Renal cortex interstitium (tissue), 11 donors: ENCODE measurements around the gene RALGDS. TPM values are rescaled to one million over a fixed set of nuclear protein-coding genes. Genes with fewer than 3 reads are reported as not detected.

Source experiments
- DNase-seq, 11 donors: peaks; one replicate each; pipeline ENCODE4 v3.0.0-alpha.2; 2013; ENCODE audit warnings: low read depth in 9 of 11, low spot score in 4 of 11; ENCODE audit errors: extremely low read depth in 1 of 11
- polyA plus RNA-seq, 3 donors: library from polyadenylated mRNA; unstranded; fragments of 120-200 nt; gene quantifications; one replicate each; pipeline ENCODE4 v1.2.1, GENCODE V29; 2013; ENCODE audit not compliant: insufficient read length in 3 of 3

Gene RALGDS
- polyA plus RNA-seq, 3 donors = 30.6 to 44.4 (median 40.2) TPM

DNA sequence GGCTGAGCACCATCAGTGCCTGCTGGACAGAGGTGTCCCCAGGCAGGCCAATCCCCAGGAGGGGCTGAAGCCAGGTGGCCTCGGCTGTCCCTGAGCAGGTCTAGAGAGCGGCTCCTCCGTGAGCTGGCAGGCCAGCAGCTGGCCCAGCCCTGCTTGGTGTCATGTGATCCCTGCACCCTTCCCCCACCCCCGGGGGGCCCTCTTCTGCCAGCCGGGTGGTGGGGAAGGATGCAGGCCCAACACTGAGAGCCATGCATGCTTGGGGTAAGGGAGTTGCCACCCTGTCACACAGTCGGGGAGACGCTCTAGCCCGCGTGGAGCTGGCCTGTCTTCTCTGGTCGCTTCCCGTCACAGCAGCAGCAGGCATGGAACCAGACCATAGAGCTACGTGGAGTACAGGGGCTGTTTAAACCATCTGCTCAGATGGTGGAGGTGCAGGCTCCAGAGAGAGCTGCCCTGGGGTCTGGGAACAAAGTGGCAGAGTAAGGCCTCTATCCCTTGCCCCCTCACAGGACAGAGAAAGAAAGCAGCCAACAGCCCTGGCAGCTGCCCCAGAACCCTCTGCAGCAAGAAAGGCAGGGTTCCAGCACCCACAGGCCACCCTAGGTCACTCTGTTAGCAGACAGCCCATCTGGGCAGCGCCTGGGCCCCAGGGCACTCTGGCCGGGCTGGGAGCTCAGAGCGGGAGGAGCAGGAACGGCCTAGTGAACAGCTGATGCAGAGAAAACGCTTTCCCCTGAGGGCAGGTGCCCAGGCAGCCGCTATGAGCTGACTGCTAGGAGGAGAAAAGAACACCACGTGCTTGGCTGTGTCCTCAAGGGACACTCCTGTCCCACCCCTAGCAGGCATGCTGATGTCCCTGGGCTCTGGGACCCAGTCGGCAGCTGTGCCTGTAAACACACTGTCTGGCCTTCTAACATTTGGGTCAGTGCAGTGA lies 6.8 kb downstream of the RALGDS start:
- no peak for DNase-seq

DNA sequence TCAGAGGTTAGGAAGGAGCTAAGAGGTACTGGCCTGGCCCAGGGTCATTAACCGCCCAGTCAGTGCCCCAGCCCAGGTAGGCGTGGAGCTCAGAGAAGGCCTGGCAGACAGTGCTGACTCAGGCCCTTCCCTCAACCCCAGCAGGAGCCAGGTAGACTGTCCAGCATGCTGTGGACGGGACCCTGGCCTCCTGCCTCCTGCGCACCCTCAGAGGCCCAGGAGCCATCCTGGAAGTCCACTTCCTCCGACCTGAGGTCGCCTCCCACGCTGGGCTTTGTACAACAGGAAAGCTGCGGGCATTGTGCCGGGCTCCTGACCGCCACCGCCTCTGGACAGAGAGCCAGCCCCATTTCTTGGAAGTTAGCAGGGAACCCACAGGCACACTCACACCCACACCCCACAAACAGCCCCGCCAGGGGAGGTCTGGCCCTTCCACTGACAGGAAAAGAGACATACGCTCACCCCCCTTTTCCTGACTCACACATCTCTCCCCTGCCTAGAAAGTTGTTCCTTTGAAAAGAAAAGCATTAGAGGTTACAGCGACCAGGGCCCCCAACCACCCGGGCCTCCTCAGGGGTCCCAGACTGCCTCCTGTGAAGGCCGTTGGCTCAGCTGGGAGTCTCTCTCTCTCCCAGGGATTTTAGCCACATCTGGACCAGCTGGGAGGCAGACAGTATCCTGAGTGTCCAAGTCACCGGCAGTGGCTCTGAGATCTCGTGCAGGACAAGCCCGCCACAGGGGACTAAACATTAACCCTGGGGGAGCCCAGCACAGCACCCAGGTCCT lies 7.7 kb downstream of the RALGDS start:
- no peak for DNase-seq

- DNase-seq = no peak
Observed at GRCh38 chr9:133112663-133113026, 8.4 kb downstream of the RALGDS start.

- no peak for DNase-seq
Observed at GRCh38 chr9:133111808-133112662, 9.0 kb downstream of the RALGDS start.

GRCh38 chr9:133109931-133110650 lies 10.9 kb downstream of the RALGDS start:
- DNase-seq = no peak

DNA sequence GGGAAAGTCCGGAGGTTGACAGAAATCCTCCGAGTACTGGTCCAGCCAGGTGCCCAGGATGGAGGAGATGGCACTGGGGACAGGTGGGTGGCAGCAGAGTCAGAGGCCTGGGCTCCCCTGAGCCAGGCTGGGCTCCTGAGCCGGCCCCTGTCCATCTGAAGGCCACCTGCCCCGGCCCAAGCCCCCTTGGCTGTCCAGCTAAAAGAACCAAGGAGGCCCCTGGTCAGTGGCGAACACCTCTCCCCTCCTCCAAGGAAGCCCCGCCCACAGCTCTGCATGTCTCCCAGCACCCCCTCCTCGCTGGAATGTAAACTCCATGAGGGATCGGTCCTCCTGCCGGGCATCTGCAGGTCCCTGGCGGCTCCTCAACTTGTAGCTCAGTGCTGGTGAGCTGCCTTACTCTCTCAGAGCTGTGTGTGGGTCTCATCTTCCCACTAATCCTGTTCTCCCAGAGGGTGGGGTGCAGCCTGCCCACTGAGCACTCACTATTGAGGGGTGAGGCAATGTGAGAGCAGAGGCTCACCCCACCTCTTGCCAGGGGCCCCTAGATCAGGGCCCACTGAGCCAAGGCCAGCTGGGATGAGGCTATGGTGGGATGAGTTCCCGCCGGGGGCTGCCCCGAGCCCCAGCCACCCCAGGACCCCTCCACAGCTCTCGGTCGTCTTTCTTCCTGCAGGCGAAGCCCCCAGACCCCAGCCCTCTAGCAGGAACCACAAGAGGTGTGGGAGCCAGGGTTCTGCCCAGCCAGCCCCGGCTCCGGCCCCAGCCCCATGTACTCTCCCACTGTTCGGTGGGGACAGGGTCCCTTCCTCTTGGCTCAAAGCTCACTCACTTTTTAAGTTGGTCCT lies 12.0 kb downstream of the RALGDS start:
- DNase-seq = no peak

DNA sequence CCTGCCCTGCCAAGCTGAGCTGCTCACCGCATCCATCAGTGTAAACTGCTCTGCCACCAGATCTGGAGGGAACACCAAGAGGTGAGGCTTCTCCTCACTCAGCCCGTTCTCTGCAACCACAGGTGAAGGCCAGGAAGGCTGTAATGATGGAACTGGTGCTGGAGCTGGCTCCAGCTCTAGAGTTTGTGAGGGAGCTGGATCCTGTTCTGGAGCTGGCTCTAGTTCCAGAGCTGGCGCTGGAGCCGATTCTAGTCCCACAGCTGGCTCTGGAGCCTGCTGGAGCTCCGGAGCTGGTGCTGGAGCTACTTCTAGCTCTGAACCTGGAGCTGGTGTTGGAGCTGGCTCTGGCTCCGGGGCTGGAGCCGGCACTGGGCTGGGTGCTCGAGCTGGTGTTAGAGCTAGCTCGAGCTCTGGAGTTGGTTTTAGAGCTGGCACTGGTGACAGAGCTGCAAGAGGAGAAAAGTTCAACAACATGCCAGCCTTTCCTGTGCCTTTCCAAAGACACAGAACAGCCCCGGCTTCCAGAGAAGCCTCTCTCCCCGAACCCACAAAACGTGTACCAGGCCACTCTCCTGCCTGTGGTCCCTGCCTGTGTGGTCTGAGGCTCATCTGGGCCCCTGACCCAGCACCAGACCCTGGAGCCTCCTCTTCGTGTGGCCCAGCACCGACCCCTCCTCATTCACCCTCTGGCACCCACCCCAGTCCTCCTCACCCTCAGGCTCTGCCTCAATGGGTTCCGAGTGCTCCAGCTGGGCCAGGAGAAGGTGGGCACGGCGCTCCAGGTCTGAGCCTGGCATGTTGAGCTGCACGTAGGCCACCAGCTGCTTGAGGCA lies 12.9 kb downstream of the RALGDS start:
- DNase-seq = no peak

DNA sequence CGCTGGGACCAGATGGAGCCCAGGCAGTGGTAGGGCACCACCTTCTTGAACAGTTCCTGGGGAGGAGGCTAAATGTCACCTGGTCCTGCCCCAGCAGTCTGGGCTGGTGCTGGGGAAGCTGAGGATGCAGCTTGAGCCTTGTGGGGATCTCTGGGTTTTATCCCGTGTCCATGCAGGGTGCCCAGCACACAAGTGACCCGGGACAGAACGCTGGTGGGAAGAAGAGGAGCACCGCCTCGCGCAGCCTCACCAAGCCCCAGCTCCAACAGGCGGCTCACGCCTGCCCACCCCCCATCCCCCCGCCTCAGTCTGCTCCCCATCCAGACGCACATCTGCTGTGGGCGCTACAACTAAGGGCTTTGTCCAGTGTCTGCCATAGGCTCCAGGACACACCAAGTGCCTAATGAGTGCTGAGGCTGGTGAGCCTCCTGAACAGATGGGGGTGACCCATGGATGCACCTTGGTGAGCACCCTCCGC lies 13.8 kb downstream of the RALGDS start:
- no peak for DNase-seq

GRCh38 chr9:133106511-133107244 lies 14.4 kb downstream of the RALGDS start:
- no peak for DNase-seq

GRCh38 chr9:133105461-133105770 lies 15.6 kb downstream of the RALGDS start:
- no peak for DNase-seq

GRCh38 chr9:133104718-133105460 lies 16.2 kb downstream of the RALGDS start:
- DNase-seq = no peak

DNA sequence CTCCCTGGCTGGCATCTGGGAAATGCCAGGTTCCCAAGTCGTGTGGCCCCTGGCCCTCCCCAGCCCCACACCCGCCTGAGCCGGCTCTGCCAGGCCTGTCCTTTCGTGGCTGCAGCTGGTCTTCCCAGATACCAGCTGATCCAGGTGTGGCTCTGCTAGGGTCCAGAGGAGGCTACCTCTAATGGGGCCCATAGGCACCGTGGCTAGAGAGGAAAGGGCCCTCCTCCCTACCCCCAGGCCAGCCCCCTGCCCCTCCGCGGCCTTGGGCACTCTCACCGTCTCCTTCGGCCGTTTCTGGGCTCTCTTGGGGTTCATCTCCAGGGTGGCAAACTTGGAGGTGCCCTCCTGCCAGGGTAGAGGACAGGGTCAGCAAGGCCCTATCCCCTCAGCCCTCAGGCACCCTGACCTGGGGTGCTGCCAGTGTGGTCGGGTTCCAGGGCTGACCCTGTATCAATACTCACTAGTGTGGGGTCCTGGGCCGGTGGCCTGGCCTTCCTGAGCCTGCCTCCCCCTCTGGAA lies 17.0 kb downstream of the RALGDS start:
- DNase-seq = no peak

GRCh38 chr9:133103183-133103986 lies 17.7 kb downstream of the RALGDS start:
- no peak for DNase-seq

DNA sequence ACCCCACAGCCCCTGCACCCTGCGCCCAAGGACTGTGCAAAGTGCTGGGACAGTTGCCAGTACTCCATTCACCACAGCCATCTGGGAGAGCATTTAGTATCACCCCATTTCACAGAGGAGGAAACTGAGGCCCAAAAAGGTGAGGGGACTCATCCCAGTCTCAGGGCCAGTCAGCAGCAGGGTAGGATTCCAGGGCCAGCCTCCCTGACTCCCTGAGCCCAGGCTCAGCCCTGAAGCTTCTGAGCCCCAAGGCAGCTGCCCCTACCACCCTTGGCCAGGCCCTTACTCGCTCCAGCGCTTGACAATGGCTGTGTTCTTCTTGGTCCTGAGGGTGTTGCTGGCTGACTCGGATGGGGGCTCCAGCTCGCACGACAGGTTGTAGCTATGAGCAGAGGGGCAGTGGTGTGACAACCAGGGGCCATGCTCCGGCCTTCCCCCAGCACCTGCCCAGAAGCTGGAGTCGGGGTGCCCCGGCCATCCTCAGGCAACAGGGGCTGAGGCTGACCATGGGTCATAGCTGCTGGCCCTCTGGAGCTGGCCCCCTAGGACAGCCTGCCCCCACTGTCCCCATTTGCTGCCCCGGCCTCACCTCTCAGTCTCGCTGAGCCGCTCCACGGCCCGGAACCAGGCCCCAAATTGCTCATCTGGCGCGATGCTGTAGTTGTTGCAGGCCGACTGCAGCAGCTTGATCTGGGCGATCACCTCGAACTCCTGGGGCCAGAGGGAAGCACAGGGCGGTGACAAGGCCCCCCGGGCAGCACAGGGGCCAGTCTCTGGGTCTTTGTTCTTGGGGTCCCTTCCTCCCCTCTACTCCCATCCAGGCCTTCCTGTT lies 18.6 kb downstream of the RALGDS start:
- DNase-seq = no peak
